K562 (cell line): ENCODE measurements around the gene HHATL. TPM values are rescaled to one million over a fixed set of nuclear protein-coding genes. Genes with fewer than 3 reads are reported as not detected.

ENCODE experiments used
- ARID1B ChIP-seq: fragments of 450-650 bp; IDR thresholded peaks from 2 replicates; pipeline ENCODE4 v1.6.1; 2016; ENCODE audit warnings: antibody characterized with exemption, mild to moderate bottlenecking, inconsistent platforms
- CBX3 ChIP-seq, 2 experiments: IDR thresholded peaks; 1 replicate in 1 of 2; 2 replicates in 1 of 2; pipeline ENCODE4 v1.6.1; 2012; ENCODE audit warnings: inconsistent platforms in 2 of 2, low read length in 2 of 2, borderline replicate concordance in 1 of 2, control low read depth in 1 of 2
- HDAC1 ChIP-seq, 2 experiments: fragments of 450-650 bp; IDR thresholded peaks; 2 replicates each; pipeline ENCODE4 v1.6.1; 2016 to 2017; ENCODE audit warnings: inconsistent platforms in 1 of 2, mild to moderate bottlenecking in 1 of 2, moderate library complexity in 1 of 2
- HNRNPUL1 ChIP-seq: fragments of 200-400 bp; formaldehyde crosslinking; IDR thresholded peaks from 2 replicates; pipeline ENCODE4 v1.6.1; 2017; ENCODE audit warnings: low read length
- NCOA2 ChIP-seq, 2 experiments: fragments of 450-650 bp; IDR thresholded peaks; 2 replicates each; pipeline ENCODE4 v1.6.1; 2018; ENCODE audit warnings: mild to moderate bottlenecking in 2 of 2, moderate library complexity in 1 of 2; ENCODE audit not compliant: partially characterized antibody in 2 of 2
- NFIC ChIP-seq: fragments of 450-650 bp; IDR thresholded peaks from 2 replicates; pipeline ENCODE4 v1.6.1; 2017; ENCODE audit warnings: mild to moderate bottlenecking, inconsistent platforms
- SAFB2 ChIP-seq: fragments of 200-400 bp; formaldehyde crosslinking; IDR thresholded peaks from 2 replicates; pipeline ENCODE4 v1.6.1; 2018; ENCODE audit warnings: borderline replicate concordance, low read length, low read depth, moderate library complexity; ENCODE audit not compliant: severe bottlenecking
- SREBF1 ChIP-seq: fragments of 150-350 bp; IDR thresholded peaks from 2 replicates; pipeline ENCODE4 v1.6.1; 2014; ENCODE audit warnings: antibody characterized with exemption, low read depth, low read length, borderline replicate concordance
- TBP ChIP-seq: optimal IDR thresholded peaks from 2 replicates; pipeline ENCODE3; 2011; ENCODE audit warnings: low read depth, low read length, improper control_type of control experiment
- ZFP36 ChIP-seq: fragments of 150-350 bp; IDR thresholded peaks from 2 replicates; pipeline ENCODE4 v1.6.1; 2018; ENCODE audit warnings: low read length, low read depth; ENCODE audit not compliant: partially characterized antibody
- ZKSCAN3 ChIP-seq: fragments of 250-450 bp; sonication (Bioruptor Pico); IDR thresholded peaks from 2 replicates; pipeline ENCODE4 v1.4.0; 2020
- ZNF589 ChIP-seq: fragments of 200-800 bp; sonication (Bioruptor generic); IDR thresholded peaks from 2 replicates; pipeline ENCODE4 v1.6.1; 2016; ENCODE audit warnings: low read depth, missing genetic modification characterization, missing compliant biosample characterization
- polyA plus RNA-seq, 8 experiments: library from polyadenylated mRNA; depleted of rRNA in 4 of 8; stranded (reverse) in 5 of 8; unstranded in 3 of 8; fragments of >200 nt; fragmentation: Nextera tagmentation in 2 of 8; fragmentation: Illumina TruSeq in 1 of 8; extraction: Ambion mirVana in 2 of 8; extraction: Trizol in 1 of 8; gene quantifications; 2 replicates each; pipeline versions ENCODE4 v1.2.1 to v1.2.3, GENCODE V29; 2011 to 2014; ENCODE audit warnings: inconsistent platforms in 1 of 8, missing spikeins in 1 of 8
- total RNA-seq, 7 experiments: library from RNA; depleted of rRNA in 6 of 7; stranded (reverse); fragments of >200 nt in 6 of 7; fragmentation: Illumina TruSeq in 2 of 7; extraction: Trizol in 2 of 7; gene quantifications; 2 replicates each; pipeline versions ENCODE4 v1.2.1 to v1.2.3, GENCODE V29; 2011 to 2021; ENCODE audit warnings: low replicate concordance in 1 of 7
- TF ChIP-seq, protein P1 (sequence below): fragments of 250-450 bp; sonication (Bioruptor Pico); IDR thresholded peaks from 2 replicates; pipeline ENCODE4 v1.9.0; 2021; ENCODE audit warnings: mild to moderate bottlenecking, inconsistent platforms
- TF ChIP-seq, protein P2 (sequence below), 2 experiments: fragments of 450-650 bp; IDR thresholded peaks; 2 replicates each; pipeline ENCODE4 v1.6.1; 2018; ENCODE audit warnings: mild to moderate bottlenecking in 2 of 2, low read depth in 1 of 2; ENCODE audit not compliant: partially characterized antibody in 2 of 2
- TF ChIP-seq, protein P3 (sequence below): sonication (generic); formaldehyde crosslinking; IDR thresholded peaks from 2 replicates; pipeline ENCODE4 v1.8.0; 2022; ENCODE audit warnings: missing genetic modification reagents, mild to moderate bottlenecking, borderline replicate concordance
- TF ChIP-seq, protein P4 (sequence below): fragments of 250-450 bp; sonication (Bioruptor Pico); IDR thresholded peaks from 2 replicates; pipeline ENCODE4 v1.8.0; 2022; ENCODE audit warnings: inconsistent platforms, mild to moderate bottlenecking, moderate library complexity, borderline replicate concordance
- TF ChIP-seq, protein P5 (sequence below): fragments of 450-650 bp; IDR thresholded peaks from 2 replicates; pipeline ENCODE4 v1.6.1; 2016; ENCODE audit warnings: missing biosample characterization, missing genetic modification characterization

Gene HHATL
- total and polyA plus RNA-seq, 9 of the 15 experiments (the other 6 are each of a cell fraction or from before 2014, with no cell fraction given) = not detected

DNA sequence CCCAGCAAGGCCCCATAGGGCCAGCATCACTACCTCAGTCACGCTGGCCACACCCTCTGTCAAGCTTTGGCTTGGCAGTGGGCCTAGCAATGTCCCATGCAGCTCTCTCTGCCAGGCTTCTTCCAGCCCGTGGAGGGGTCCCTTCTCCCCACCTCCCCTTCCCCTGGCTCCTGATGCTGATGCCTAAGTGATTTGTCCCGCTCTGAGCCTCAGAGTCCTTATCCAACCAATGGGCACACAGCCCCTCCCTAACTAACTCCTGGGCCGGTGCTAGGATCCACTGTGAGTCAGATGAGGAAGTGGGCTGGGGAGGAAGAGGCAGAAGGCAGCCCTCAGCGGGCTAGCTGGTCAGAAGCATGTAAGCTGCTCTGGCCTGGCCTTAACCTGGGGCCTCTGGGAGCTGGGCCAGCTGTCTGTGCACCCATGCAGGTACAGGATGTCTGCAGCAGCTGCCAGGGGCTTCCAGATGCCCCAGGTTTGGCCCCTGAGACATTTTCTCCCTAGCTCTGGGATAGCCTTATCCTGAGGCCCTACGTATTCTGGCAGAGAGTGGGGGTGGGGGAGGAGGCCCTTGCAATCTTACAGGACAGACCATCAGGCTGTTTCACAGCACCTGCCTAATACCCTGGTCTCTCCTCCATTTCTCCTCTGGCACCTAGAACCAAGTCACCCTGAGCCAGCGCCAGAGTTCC lies 49.8 kb downstream of the HHATL start (continued):
- TF ChIP-seq, protein P1, sequence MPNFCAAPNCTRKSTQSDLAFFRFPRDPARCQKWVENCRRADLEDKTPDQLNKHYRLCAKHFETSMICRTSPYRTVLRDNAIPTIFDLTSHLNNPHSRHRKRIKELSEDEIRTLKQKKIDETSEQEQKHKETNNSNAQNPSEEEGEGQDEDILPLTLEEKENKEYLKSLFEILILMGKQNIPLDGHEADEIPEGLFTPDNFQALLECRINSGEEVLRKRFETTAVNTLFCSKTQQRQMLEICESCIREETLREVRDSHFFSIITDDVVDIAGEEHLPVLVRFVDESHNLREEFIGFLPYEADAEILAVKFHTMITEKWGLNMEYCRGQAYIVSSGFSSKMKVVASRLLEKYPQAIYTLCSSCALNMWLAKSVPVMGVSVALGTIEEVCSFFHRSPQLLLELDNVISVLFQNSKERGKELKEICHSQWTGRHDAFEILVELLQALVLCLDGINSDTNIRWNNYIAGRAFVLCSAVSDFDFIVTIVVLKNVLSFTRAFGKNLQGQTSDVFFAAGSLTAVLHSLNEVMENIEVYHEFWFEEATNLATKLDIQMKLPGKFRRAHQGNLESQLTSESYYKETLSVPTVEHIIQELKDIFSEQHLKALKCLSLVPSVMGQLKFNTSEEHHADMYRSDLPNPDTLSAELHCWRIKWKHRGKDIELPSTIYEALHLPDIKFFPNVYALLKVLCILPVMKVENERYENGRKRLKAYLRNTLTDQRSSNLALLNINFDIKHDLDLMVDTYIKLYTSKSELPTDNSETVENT (CRISPR knock-in tag) = peak; percentile 73; the same call in 1 of the 2 replicates
- TF ChIP-seq NFIC (peak; percentile 43), ZKSCAN3 (CRISPR knock-in tag) (peak; percentile 38; the same call in 1 of the 2 replicates), ZNF589 (CRISPR knock-in tag) (no peak), ZFP36 (no peak), SAFB2 (no peak), ARID1B (peak; percentile 44), HDAC1 (IDR thresholded peaks at IDR 0.05) (peak in 1 of 2 experiments; percentile 48; a peak in 1 of 4 replicates), SREBF1 (no peak), CBX3 (IDR thresholded peaks at IDR 0.05; ENCODE audit: borderline replicate concordance in 1 of 2, low read length in 2 of 2) (no peak), HNRNPUL1 (no peak), TBP (peak; percentile 55), NCOA2 (IDR thresholded peaks at IDR 0.05; ENCODE audit: partially characterized antibody in 2 of 2) (no peak)
- TF ChIP-seq, protein P2, sequence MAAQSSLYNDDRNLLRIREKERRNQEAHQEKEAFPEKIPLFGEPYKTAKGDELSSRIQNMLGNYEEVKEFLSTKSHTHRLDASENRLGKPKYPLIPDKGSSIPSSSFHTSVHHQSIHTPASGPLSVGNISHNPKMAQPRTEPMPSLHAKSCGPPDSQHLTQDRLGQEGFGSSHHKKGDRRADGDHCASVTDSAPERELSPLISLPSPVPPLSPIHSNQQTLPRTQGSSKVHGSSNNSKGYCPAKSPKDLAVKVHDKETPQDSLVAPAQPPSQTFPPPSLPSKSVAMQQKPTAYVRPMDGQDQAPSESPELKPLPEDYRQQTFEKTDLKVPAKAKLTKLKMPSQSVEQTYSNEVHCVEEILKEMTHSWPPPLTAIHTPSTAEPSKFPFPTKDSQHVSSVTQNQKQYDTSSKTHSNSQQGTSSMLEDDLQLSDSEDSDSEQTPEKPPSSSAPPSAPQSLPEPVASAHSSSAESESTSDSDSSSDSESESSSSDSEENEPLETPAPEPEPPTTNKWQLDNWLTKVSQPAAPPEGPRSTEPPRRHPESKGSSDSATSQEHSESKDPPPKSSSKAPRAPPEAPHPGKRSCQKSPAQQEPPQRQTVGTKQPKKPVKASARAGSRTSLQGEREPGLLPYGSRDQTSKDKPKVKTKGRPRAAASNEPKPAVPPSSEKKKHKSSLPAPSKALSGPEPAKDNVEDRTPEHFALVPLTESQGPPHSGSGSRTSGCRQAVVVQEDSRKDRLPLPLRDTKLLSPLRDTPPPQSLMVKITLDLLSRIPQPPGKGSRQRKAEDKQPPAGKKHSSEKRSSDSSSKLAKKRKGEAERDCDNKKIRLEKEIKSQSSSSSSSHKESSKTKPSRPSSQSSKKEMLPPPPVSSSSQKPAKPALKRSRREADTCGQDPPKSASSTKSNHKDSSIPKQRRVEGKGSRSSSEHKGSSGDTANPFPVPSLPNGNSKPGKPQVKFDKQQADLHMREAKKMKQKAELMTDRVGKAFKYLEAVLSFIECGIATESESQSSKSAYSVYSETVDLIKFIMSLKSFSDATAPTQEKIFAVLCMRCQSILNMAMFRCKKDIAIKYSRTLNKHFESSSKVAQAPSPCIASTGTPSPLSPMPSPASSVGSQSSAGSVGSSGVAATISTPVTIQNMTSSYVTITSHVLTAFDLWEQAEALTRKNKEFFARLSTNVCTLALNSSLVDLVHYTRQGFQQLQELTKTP (IDR thresholded peaks at IDR 0.05; ENCODE audit: low read depth in 1 of 2, partially characterized antibody in 2 of 2) = no peak
- TF ChIP-seq, protein P3, sequence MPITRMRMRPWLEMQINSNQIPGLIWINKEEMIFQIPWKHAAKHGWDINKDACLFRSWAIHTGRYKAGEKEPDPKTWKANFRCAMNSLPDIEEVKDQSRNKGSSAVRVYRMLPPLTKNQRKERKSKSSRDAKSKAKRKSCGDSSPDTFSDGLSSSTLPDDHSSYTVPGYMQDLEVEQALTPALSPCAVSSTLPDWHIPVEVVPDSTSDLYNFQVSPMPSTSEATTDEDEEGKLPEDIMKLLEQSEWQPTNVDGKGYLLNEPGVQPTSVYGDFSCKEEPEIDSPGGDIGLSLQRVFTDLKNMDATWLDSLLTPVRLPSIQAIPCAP = no peak
- TF ChIP-seq, protein P4, sequence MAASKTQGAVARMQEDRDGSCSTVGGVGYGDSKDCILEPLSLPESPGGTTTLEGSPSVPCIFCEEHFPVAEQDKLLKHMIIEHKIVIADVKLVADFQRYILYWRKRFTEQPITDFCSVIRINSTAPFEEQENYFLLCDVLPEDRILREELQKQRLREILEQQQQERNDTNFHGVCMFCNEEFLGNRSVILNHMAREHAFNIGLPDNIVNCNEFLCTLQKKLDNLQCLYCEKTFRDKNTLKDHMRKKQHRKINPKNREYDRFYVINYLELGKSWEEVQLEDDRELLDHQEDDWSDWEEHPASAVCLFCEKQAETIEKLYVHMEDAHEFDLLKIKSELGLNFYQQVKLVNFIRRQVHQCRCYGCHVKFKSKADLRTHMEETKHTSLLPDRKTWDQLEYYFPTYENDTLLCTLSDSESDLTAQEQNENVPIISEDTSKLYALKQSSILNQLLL (CRISPR knock-in tag) = no peak
- TF ChIP-seq, protein P5, sequence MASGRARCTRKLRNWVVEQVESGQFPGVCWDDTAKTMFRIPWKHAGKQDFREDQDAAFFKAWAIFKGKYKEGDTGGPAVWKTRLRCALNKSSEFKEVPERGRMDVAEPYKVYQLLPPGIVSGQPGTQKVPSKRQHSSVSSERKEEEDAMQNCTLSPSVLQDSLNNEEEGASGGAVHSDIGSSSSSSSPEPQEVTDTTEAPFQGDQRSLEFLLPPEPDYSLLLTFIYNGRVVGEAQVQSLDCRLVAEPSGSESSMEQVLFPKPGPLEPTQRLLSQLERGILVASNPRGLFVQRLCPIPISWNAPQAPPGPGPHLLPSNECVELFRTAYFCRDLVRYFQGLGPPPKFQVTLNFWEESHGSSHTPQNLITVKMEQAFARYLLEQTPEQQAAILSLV (tag) = no peak
